CD14-positive monocyte (primary cell): ENCODE results near the gene TREML2. TPM values are rescaled to one million over a fixed set of nuclear protein-coding genes. Genes with fewer than 3 reads are reported as not detected.

Experiments
- DNase-seq, 3 donors: peaks; one replicate each; pipeline ENCODE4 v3.0.0-alpha.2; 2011 to 2022
- H2AFZ ChIP-seq: 2 replicates; pipeline ENCODE4 v1.6.0; 2012; ENCODE audit warnings: mild to moderate bottlenecking, low read depth, low read length, inconsistent platforms; ENCODE audit not compliant: insufficient read depth, poor library complexity, severe bottlenecking
- H3K27ac ChIP-seq, 2 donors: 1 replicate in 1 of 2; 2 replicates in 1 of 2; pipeline ENCODE4 v1.5.1; 2012 to 2013; ENCODE audit warnings: low read length in 2 of 2, control low read depth in 1 of 2, inconsistent platforms in 1 of 2, low read depth in 1 of 2, mild to moderate bottlenecking in 1 of 2
- H3K27me3 ChIP-seq, 2 donors: one replicate each; pipeline versions ENCODE4 v1.6.0 to v1.6.1; 2011 to 2013; ENCODE audit warnings: low read length in 2 of 2; ENCODE audit not compliant: control insufficient read depth in 2 of 2, insufficient read depth in 2 of 2
- H3K36me3 ChIP-seq, 2 donors: replicated peaks in 1 of 2; 1 replicate in 1 of 2; 2 replicates in 1 of 2; pipeline versions ENCODE4 v1.5.1 to v1.6.1; 2012 to 2013; ENCODE audit warnings: low read length in 2 of 2, control low read depth in 1 of 2, inconsistent platforms in 1 of 2, mild to moderate bottlenecking in 1 of 2; ENCODE audit not compliant: insufficient read depth in 2 of 2, control insufficient read depth in 1 of 2
- H3K4me1 ChIP-seq, 2 donors: 1 replicate in 1 of 2; 2 replicates in 1 of 2; pipeline versions ENCODE4 v1.5.1 to v1.6.1; 2012 to 2013; ENCODE audit warnings: low read length in 2 of 2, control low read depth in 1 of 2, inconsistent platforms in 1 of 2, mild to moderate bottlenecking in 1 of 2, moderate library complexity in 1 of 2; ENCODE audit not compliant: insufficient read depth in 2 of 2, control insufficient read depth in 1 of 2
- H3K4me2 ChIP-seq: replicated peaks from 2 replicates; pipeline ENCODE3; 2012; ENCODE audit warnings: low read length, moderate library complexity, mild to moderate bottlenecking; ENCODE audit not compliant: poor library complexity, severe bottlenecking; ENCODE audit errors: extremely low read depth
- H3K4me3 ChIP-seq, 3 experiments: fragments of 200-600 bp in 1 of 3; sonication (generic) in 1 of 3; replicated peaks in 1 of 3; 1 replicate in 2 of 3; 2 replicates in 1 of 3; pipeline ENCODE4 v1.5.1; 2011 to 2013; ENCODE audit warnings: low read length in 3 of 3, mild to moderate bottlenecking in 3 of 3, control low read depth in 2 of 3, low read depth in 2 of 3, inconsistent platforms in 1 of 3, moderate library complexity in 1 of 3
- H3K79me2 ChIP-seq: 2 replicates; pipeline ENCODE4 v1.6.0; 2012; ENCODE audit warnings: mild to moderate bottlenecking, control low read depth, inconsistent platforms, low read length, moderate library complexity; ENCODE audit not compliant: insufficient read depth
- H3K9ac ChIP-seq: 2 replicates; pipeline ENCODE4 v1.6.0; 2017; ENCODE audit warnings: low read length, mild to moderate bottlenecking; ENCODE audit not compliant: insufficient read depth, poor library complexity, severe bottlenecking
- H3K9me3 ChIP-seq, 2 donors: replicated peaks in 1 of 2; 1 replicate in 1 of 2; 2 replicates in 1 of 2; pipeline versions ENCODE4 v1.5.1 to v1.6.1; 2012 to 2013; ENCODE audit warnings: low read length in 2 of 2, control low read depth in 1 of 2; ENCODE audit not compliant: control insufficient read depth in 1 of 2, insufficient read depth in 1 of 2
- H4K20me1 ChIP-seq: 2 replicates; pipeline ENCODE4 v1.6.0; 2012; ENCODE audit warnings: mild to moderate bottlenecking, low read length, control low read depth, moderate library complexity; ENCODE audit not compliant: insufficient read depth
- H3K27ac Mint-ChIP-seq, 7 donors: one replicate each; pipeline ENCODE4 v1.8.0; 2020; ENCODE audit warnings: mild to moderate bottlenecking in 7 of 7, mixed read lengths in 7 of 7, moderate library complexity in 6 of 7, inconsistent platforms in 2 of 7
- H3K27me3 Mint-ChIP-seq, 3 donors: one replicate each; pipeline ENCODE4 v1.8.0; 2021 to 2022; ENCODE audit warnings: low read depth in 3 of 3, mild to moderate bottlenecking in 3 of 3, mixed read lengths in 3 of 3, moderate library complexity in 3 of 3, inconsistent platforms in 1 of 3
- H3K36me3 Mint-ChIP-seq, 2 donors: one replicate each; pipeline ENCODE4 v1.8.0; 2020; ENCODE audit warnings: mixed read lengths in 2 of 2, inconsistent platforms in 1 of 2, mild to moderate bottlenecking in 1 of 2
- H3K4me1 Mint-ChIP-seq: one replicate; pipeline ENCODE4 v1.8.0; 2020; ENCODE audit warnings: mild to moderate bottlenecking, mixed read lengths
- H3K4me3 Mint-ChIP-seq, 2 donors: one replicate each; pipeline ENCODE4 v1.8.0; 2020; ENCODE audit warnings: mild to moderate bottlenecking in 2 of 2, mixed read lengths in 2 of 2, moderate library complexity in 1 of 2
- H3K9me3 Mint-ChIP-seq, 7 donors: one replicate each; pipeline ENCODE4 v1.8.0; 2020 to 2022; ENCODE audit warnings: mixed read lengths in 7 of 7, mild to moderate bottlenecking in 6 of 7, moderate library complexity in 6 of 7, inconsistent platforms in 2 of 7
- CTCF ChIP-seq: fragments of 200-600 bp; IDR thresholded peaks from one replicate; pipeline ENCODE4 v1.8.0; 2022; ENCODE audit warnings: antibody characterized with exemption, mild to moderate bottlenecking
- WGBS: methylation state at CpG from one replicate; pipeline ENCODE4 v1.1.5; 2013; ENCODE audit warnings: missing lambda C conversion rate; ENCODE audit not compliant: insufficient coverage; 5-methylcytosine and 5-hydroxymethylcytosine counted together
- intact Hi-C, 2 donors: fragments of 100-400 bp; cut with micrococcal nuclease; formaldehyde crosslinking; loops; one replicate each; pipeline versions ENCODE4 v1.15.0 to v1.15.1; 2023
- polyA plus RNA-seq, 3 donors: library from polyadenylated mRNA; depleted of rRNA in 1 of 3; unstranded in 2 of 3; stranded (reverse) in 1 of 3; fragments of 300-500 nt in 2 of 3; fragments of >200 nt in 1 of 3; fragmentation: Illumina TruSeq in 2 of 3; gene quantifications; 1 replicate in 2 of 3; 2 replicates in 1 of 3; pipeline ENCODE4 v1.2.3, GENCODE V29; 2012 to 2021

TREML2 gene
- polyA plus RNA-seq, 3 donors, result 0.89 to 4.2 (median 1.1) TPM

- Histone ChIP-seq H2AFZ (no peak overlapping the region), H3K27ac (no peak overlapping the region), H3K4me2 (no peak overlapping the region), H4K20me1 (no peaks in the 10 kb centered on the region), H3K27me3 (no peaks in the 10 kb centered on the region), H3K9me3 (peaks cover 15 to 19% of the 10 kb centered on the region in 2 donors), H3K4me1 (peaks cover under 1% of the 10 kb centered on the region in 2 donors), H3K9ac (no peak overlapping the region), H3K79me2 (no peaks in the 10 kb centered on the region), H3K4me3 (no peak overlapping the region), H3K36me3 (no peaks in the 10 kb centered on the region)
- intact Hi-C loops, result no loop called here
- peak overlapping the region in 1 of 7 donors; percentile 25 for H3K27ac Mint-ChIP-seq
- peaks cover 0 to 7% of the 10 kb centered on the region in 2 donors for H3K36me3 Mint-ChIP-seq
- no peak for DNase-seq
- peaks cover 16 to 36% (median 22%) of the 10 kb centered on the region in 7 donors for H3K9me3 Mint-ChIP-seq
- WGBS, result 88% methylated on average over 5 of the region's 5 CpGs
- H3K4me1 Mint-ChIP-seq, result no peaks in the 10 kb centered on the region
- no peak overlapping the region for H3K4me3 Mint-ChIP-seq
- peaks cover 3 to 5% (median 4%) of the 10 kb centered on the region in 3 donors for H3K27me3 Mint-ChIP-seq
- no peak for TF ChIP-seq CTCF
Measured at GRCh38 chr6:41216616-41217015, 15.7 kb upstream of the TREML2 start.

DNA sequence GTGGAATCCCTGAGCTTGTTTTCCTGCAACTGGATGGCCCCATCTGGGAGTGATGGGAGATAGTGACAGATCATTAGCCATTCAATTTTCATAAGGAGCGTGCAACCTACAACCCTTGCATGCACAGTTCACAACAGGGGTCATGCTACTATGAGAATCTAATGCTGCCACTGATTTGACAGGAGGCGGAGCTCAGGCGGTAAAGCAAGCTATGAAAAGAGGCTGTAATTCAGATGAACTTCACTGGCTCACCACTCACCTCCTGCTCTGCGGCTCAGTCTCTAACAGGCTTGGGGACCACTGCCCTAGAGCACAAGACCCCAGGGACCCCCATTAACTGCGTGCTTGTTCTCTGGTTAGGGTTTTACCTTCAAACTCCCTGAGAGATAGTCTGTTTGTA, 14.8 kb upstream of the TREML2 start:
- peaks cover 16 to 36% (median 20%) of the 10 kb centered on the region in 7 donors for H3K9me3 Mint-ChIP-seq
- H3K4me1 ChIP-seq, result peaks cover 0 to 2% of the 10 kb centered on the region in 2 donors
- H3K4me3 ChIP-seq, result no peak overlapping the region
- no peak overlapping the region for H3K27ac Mint-ChIP-seq
- no peak overlapping the region for H3K4me2 ChIP-seq
- H3K36me3 ChIP-seq, result no peaks in the 10 kb centered on the region
- peaks cover 1% of the 10 kb centered on the region for H3K4me1 Mint-ChIP-seq
- H3K79me2 ChIP-seq, result no peaks in the 10 kb centered on the region
- H2AFZ ChIP-seq, result no peak overlapping the region
- no peak overlapping the region for H3K27ac ChIP-seq
- intact Hi-C loops, result no loop called here
- no CpG with 5 or more reads among the region's 5 CpGs for WGBS
- H3K36me3 Mint-ChIP-seq, result peaks cover 0 to 5% of the 10 kb centered on the region in 2 donors
- no peak for DNase-seq
- no peaks in the 10 kb centered on the region for H3K27me3 ChIP-seq
- H4K20me1 ChIP-seq, result no peaks in the 10 kb centered on the region
- H3K4me3 Mint-ChIP-seq, result no peak overlapping the region
- peaks cover 15 to 19% of the 10 kb centered on the region in 2 donors for H3K9me3 ChIP-seq
- no peak overlapping the region for H3K9ac ChIP-seq
- TF ChIP-seq CTCF, result no peak
- peaks cover 3 to 5% (median 4%) of the 10 kb centered on the region in 3 donors for H3K27me3 Mint-ChIP-seq
